ENCODE data around the gene OR14I1. TPM values are rescaled to one million over a fixed set of nuclear protein-coding genes. Genes with fewer than 3 reads are reported as not detected.

The OR14I1 gene
- total RNA-seq, 1 donor from 2014 or later: not detected

DNA sequence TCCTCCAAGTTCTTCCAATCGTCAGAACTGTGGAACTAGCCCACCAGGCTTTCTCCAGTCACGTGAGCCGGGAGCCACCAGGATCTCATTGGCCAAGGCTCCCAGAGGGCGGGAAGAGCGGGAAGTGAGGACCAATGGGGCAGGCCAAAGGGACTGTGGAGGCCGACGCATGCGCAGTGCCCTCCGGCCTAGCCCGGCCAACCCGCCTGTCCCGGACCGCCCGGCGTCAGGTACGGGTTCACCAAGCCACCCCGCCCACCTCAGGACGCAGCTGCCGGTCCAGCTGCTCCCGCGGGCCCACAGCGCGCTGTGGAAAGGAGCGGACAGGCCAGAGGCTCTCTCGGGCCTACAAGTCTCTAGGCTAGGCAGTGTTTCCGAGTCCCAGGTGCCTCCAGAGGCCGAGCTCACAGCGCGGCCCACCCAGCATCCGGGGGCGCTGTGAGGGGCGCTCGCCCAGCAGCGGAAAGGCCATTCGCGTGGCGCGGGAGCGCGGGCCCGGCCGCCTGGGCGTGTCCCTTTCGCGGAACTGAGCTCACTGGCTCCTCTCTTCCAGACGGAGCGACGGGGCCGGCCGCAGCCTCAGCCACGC is 10.9 kb downstream of the OR14I1 start:
- no peak for DNase-seq (ENCODE audit: extremely low spot score in 2 of 2)
- intact Hi-C loops (cut with DNase I): no loop called here
- no peaks in the 10 kb centered on the region for H3K9me3 ChIP-seq
- H3K4me3 ChIP-seq: no peak overlapping the region
- H3K27me3 ChIP-seq: no peaks in the 10 kb centered on the region
- H3K36me3 ChIP-seq: no peaks in the 10 kb centered on the region
- no peak overlapping the region for H3K27ac ChIP-seq
- no peaks in the 10 kb centered on the region for H3K4me1 ChIP-seq
- TF ChIP-seq CTCF (IDR thresholded peaks at IDR 0.05) (no peak), POLR2AphosphoS5 (IDR thresholded peaks at IDR 0.05; ENCODE audit: insufficient read depth in 1 of 2, low read depth in 1 of 2) (no peak)

- DNase-seq (ENCODE audit: extremely low spot score in 2 of 2): no peak
- no peak for TF ChIP-seq POLR2A (IDR thresholded peaks at IDR 0.05)
- no peak for TF ChIP-seq POLR2AphosphoS5 (IDR thresholded peaks at IDR 0.05; ENCODE audit: insufficient read depth in 1 of 2, low read depth in 1 of 2)
- no peak for TF ChIP-seq CTCF (IDR thresholded peaks at IDR 0.05)
- H3K27me3 ChIP-seq: no peaks in the 10 kb centered on the region
- intact Hi-C loops (cut with DNase I): no loop called here
- no peaks in the 10 kb centered on the region for H3K36me3 ChIP-seq
- no peaks in the 10 kb centered on the region for H3K4me1 ChIP-seq
- no peak overlapping the region for H3K4me3 ChIP-seq
- no peaks in the 10 kb centered on the region for H3K9me3 ChIP-seq
- H3K27ac ChIP-seq: no peak overlapping the region
Measured at GRCh38 chr1:248688527-248689298, 13.9 kb downstream of the OR14I1 start.

DNA sequence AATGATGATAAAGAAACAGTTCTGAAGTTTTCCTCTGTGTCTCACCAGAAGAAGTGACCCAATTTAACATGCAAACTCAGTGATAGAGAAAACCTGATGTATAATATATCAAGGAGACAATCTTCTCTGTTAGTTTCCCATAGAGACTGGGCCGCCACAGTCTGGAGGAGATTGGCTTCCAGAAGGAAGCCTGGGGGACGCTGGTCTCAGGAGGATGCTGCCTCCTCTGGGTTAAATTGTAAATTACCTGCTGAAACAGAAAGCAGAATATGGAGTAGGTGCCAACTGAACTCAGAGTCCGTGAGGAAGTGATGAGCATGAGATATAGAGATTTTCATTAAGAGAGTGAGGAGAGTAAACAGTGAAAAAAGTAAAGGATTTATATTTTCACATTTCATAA is 15.8 kb downstream of the OR14I1 start:
- no peak for DNase-seq (ENCODE audit: extremely low spot score in 2 of 2)
- Histone ChIP-seq H3K4me1 (no peaks in the 10 kb centered on the region), H3K36me3 (no peaks in the 10 kb centered on the region), H3K27me3 (no peaks in the 10 kb centered on the region), H3K9me3 (no peaks in the 10 kb centered on the region), H3K4me3 (no peak overlapping the region), H3K27ac (no peak overlapping the region)
- no peak for TF ChIP-seq POLR2A (IDR thresholded peaks at IDR 0.05)
- no peak for TF ChIP-seq POLR2AphosphoS5 (IDR thresholded peaks at IDR 0.05; ENCODE audit: insufficient read depth in 1 of 2, low read depth in 1 of 2)
- no peak for TF ChIP-seq CTCF (IDR thresholded peaks at IDR 0.05)
- intact Hi-C loops (cut with DNase I): no loop called here

DNA sequence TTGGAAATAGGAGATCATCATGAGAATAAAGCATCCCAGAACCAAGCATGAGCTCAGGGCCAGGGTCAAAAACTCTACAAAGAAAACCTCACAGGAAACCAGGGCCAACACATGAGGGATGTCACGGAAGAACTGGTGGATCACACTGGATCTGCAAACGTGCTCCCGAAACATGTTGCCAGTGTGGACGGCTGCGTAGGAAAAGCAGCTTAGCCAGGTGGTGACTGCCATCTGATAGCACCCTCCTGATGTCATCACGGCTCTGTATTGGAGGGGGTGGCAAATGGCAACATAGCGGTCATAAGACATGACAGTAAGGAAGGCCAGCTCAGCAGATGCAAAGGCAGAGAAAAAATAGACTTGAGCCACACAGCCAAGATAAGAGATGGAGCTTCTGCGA is 20.9 kb downstream of the OR14I1 start:
- no peak overlapping the region for H3K27ac ChIP-seq
- intact Hi-C loops (cut with DNase I): no loop called here

More for the DNA sequence above, 20.9 kb downstream of the OR14I1 start:
- no peak overlapping the region for H3K4me3 ChIP-seq
- no peaks in the 10 kb centered on the region for H3K27me3 ChIP-seq
- TF ChIP-seq CTCF (IDR thresholded peaks at IDR 0.05): no peak
- no peak for TF ChIP-seq POLR2A (IDR thresholded peaks at IDR 0.05)
- TF ChIP-seq POLR2AphosphoS5 (IDR thresholded peaks at IDR 0.05; ENCODE audit: insufficient read depth in 1 of 2, low read depth in 1 of 2): no peak
- no peaks in the 10 kb centered on the region for H3K36me3 ChIP-seq
- H3K4me1 ChIP-seq: no peaks in the 10 kb centered on the region
- DNase-seq (ENCODE audit: extremely low spot score in 2 of 2): no peak
- no peaks in the 10 kb centered on the region for H3K9me3 ChIP-seq
